Measurements from ENCODE around the gene TCF4.
A peak's percentile ranks its signal among the peaks of the same experiment; 100 is the strongest.
"Not testable (repeated sequence)": the region's sequence is repeated elsewhere in the genome, so short reads cannot be mapped to it uniquely, and the experiment has no call there.

TCF4 gene

GRCh38 chr18:55477860-55478581 lies 110.0 kb downstream of the TCF4 start:
- H3K4me3 ChIP-seq (ENCODE audit: low read depth, low read length): no peak overlapping the region

GRCh38 chr18:55477499-55477859 lies 110.5 kb downstream of the TCF4 start:
- H3K4me3 ChIP-seq (ENCODE audit: low read depth, low read length): peak overlapping the region; percentile 12
- TF ChIP-seq CTCF (IDR thresholded peaks at IDR 0.05; ENCODE audit: borderline replicate concordance, insufficient read depth, low read depth, low read length): no peak

More at GRCh38 chr18:55477860-55478581, 110.0 kb downstream of the TCF4 start:
- TF ChIP-seq CTCF (IDR thresholded peaks at IDR 0.05; ENCODE audit: borderline replicate concordance, insufficient read depth, low read depth, low read length): no peak

GRCh38 chr18:55475916-55476315 lies 112.1 kb downstream of the TCF4 start:
- no peak overlapping the region for H3K4me3 ChIP-seq (ENCODE audit: low read depth, low read length)
- no peak for TF ChIP-seq CTCF (IDR thresholded peaks at IDR 0.05; ENCODE audit: borderline replicate concordance, insufficient read depth, low read depth, low read length)

- no peak overlapping the region for H3K4me3 ChIP-seq (ENCODE audit: low read depth, low read length)
- no peak for TF ChIP-seq CTCF (IDR thresholded peaks at IDR 0.05; ENCODE audit: borderline replicate concordance, insufficient read depth, low read depth, low read length)
Observed at GRCh38 chr18:55475467-55475866, 112.5 kb downstream of the TCF4 start.

- no peak overlapping the region for H3K4me3 ChIP-seq (ENCODE audit: low read depth, low read length)
- TF ChIP-seq CTCF (IDR thresholded peaks at IDR 0.05; ENCODE audit: borderline replicate concordance, insufficient read depth, low read depth, low read length): no peak
Observed at GRCh38 chr18:55473560-55473959, 114.4 kb downstream of the TCF4 start.

- no peak for TF ChIP-seq CTCF (IDR thresholded peaks at IDR 0.05; ENCODE audit: borderline replicate concordance, insufficient read depth, low read depth, low read length)
- no peak overlapping the region for H3K4me3 ChIP-seq (ENCODE audit: low read depth, low read length)
Observed at GRCh38 chr18:55473058-55473457, 114.9 kb downstream of the TCF4 start.

GRCh38 chr18:55470826-55471225 lies 117.2 kb downstream of the TCF4 start:
- TF ChIP-seq CTCF (IDR thresholded peaks at IDR 0.05; ENCODE audit: borderline replicate concordance, insufficient read depth, low read depth, low read length): no peak
- H3K4me3 ChIP-seq (ENCODE audit: low read depth, low read length): no peak overlapping the region

GRCh38 chr18:55469134-55469533 lies 118.9 kb downstream of the TCF4 start:
- not testable (repeated sequence) for H3K4me3 ChIP-seq (ENCODE audit: low read depth, low read length)
